Measurements from ENCODE around the gene TRIM74. TPM values are rescaled to one million over a fixed set of nuclear protein-coding genes. Genes with fewer than 3 reads are reported as not detected.
A peak's percentile ranks its signal among the peaks of the same experiment; 100 is the strongest.
"Not testable (repeated sequence)": the region's sequence is repeated elsewhere in the genome, so short reads cannot be mapped to it uniquely, and the experiment has no call there.

The TRIM74 gene
- total RNA-seq, 1 experiment from 2014 or later = not detected

DNA sequence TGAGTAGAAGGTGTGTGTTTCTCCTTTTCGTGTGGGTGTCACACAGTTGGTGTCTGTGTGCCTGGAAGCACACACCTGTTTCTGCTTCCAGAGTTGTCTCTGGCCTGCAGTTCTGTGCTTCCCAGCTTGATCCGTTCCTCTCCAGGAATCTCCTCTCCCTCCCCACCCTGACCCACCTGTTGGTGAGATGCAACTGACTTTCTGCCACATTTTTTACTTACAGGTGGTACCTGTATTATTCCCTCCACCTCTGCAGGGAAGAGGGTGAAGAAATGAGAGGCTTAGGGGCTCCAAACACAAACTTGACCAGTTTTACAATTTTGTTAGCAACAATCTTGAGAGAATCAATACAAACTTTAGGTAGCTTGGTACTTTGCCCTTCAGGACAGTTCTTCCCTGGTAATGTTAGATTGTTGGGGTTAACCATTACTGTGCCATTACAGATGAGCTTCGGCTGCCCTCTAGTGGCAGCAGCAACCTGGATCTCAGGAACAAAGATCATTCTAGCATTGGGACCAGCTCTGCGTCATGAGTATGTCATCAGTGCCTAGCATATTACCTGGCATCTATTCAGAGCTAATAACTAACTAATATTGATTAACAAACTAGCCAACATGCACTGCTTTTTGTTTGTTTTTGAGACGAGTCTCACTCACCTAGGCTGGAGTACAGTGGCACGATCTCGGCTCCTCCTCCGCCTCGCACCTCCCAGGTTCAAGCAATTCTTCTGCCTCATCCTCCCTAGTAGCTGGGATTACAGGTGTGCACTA lies 54.3 kb downstream of the TRIM74 start:
- H3F3A ChIP-seq (ENCODE audit: low read length, unreplicated experiment); H3K4me3 ChIP-seq (ENCODE audit: low read length); H2AFZ ChIP-seq (ENCODE audit: low read length); H3K9me2 ChIP-seq (replicated peaks; ENCODE audit: low read length); H4K20me1 ChIP-seq (ENCODE audit: low read length); H3K27ac ChIP-seq (ENCODE audit: low read length); BruUV-seq (replicated peaks); H3K9me3 ChIP-seq (ENCODE audit: low read length); H3K27me3 ChIP-seq (ENCODE audit: low read length); H3K9ac ChIP-seq (ENCODE audit: low read length); intact Hi-C loops (cut with micrococcal nuclease); H3K36me3 ChIP-seq (ENCODE audit: low read depth, low read length); H3K4me2 ChIP-seq (ENCODE audit: low read length); H3K4me1 ChIP-seq (ENCODE audit: insufficient read depth, low read length): not testable (repeated sequence)
- CTCF ChIA-PET = interaction anchor here (0.6 to 1.6 kb wide), 4 partner anchors 68 to 127 kb away, joined by 4 to 6 read pairs (median 6); partner anchors contain the start of gene TYW1B
- POLR2A ChIA-PET (ENCODE audit: unreplicated experiment) = interaction anchor here (0.9 kb wide), 1 partner anchor 86 kb away, joined by 4 read pairs; no protein-coding TSS in a partner anchor
- peaks cover 21% of the 10 kb centered on the region for H3K79me2 ChIP-seq (ENCODE audit: low read length)
- TF ChIP-seq, protein P1, sequence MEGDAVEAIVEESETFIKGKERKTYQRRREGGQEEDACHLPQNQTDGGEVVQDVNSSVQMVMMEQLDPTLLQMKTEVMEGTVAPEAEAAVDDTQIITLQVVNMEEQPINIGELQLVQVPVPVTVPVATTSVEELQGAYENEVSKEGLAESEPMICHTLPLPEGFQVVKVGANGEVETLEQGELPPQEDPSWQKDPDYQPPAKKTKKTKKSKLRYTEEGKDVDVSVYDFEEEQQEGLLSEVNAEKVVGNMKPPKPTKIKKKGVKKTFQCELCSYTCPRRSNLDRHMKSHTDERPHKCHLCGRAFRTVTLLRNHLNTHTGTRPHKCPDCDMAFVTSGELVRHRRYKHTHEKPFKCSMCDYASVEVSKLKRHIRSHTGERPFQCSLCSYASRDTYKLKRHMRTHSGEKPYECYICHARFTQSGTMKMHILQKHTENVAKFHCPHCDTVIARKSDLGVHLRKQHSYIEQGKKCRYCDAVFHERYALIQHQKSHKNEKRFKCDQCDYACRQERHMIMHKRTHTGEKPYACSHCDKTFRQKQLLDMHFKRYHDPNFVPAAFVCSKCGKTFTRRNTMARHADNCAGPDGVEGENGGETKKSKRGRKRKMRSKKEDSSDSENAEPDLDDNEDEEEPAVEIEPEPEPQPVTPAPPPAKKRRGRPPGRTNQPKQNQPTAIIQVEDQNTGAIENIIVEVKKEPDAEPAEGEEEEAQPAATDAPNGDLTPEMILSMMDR (conservative IDR thresholded peaks at IDR 0.05; ENCODE audit: low read depth, low read length) = peak; percentile 76
- ATAC-seq (peak; percentile 93), DNase-seq (peak; percentile 75)

DNA sequence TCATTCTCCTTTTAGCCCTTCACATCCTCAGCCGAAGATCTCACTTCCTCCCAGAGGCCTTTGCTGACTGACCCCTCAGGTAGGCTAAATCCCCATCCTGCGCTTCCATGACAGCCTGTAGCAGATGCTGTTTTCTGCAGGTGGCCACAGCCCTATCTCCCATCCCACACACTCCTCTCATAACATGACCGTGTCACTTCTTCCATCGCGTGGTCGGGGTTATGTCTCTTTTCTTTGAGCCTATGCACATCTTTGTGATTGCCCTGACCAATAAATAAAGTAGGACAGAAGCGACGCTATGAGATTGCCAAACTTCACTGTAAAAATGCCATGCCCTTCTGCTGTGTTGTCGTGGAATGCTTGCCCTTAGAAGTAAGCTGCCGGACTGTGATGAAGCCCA lies 55.5 kb downstream of the TRIM74 start:
- H3K79me2 ChIP-seq (ENCODE audit: low read length) = peaks cover 16% of the 10 kb centered on the region
- H3K9ac ChIP-seq (ENCODE audit: low read length) = not testable (repeated sequence)

DNA sequence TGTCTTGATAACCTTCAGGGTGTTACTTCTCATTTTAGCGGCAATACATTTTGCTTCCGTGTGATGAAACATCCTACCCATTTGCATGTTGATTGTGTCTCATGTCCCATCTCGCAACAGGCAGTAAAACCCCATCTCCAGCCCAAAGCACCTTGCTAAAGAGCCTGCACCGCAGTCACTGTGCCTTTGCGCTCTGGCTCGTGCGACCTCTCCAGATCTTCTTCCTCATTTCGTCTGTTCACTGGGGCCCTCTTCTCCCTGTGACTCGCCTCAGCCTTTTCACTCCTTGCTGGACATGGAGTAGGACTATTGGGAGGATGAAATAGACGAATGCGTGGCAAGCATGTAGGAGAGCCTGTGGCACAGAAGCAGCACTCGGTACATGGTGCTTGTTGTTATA lies 57.9 kb downstream of the TRIM74 start:
- H3F3A ChIP-seq (ENCODE audit: low read length, unreplicated experiment); DNase-seq; H3K27ac ChIP-seq (ENCODE audit: low read length); H3K9me2 ChIP-seq (replicated peaks; ENCODE audit: low read length); ATAC-seq; CTCF ChIA-PET; H2AFZ ChIP-seq (ENCODE audit: low read length); H3K9ac ChIP-seq (ENCODE audit: low read length); POLR2A ChIA-PET (ENCODE audit: unreplicated experiment); H3K4me1 ChIP-seq (ENCODE audit: insufficient read depth, low read length); H3K36me3 ChIP-seq (ENCODE audit: low read depth, low read length); H3K9me3 ChIP-seq (ENCODE audit: low read length); BruUV-seq (replicated peaks); H3K4me2 ChIP-seq (ENCODE audit: low read length); intact Hi-C loops (cut with micrococcal nuclease); H3K27me3 ChIP-seq (ENCODE audit: low read length); H3K4me3 ChIP-seq (ENCODE audit: low read length); H4K20me1 ChIP-seq (ENCODE audit: low read length): not testable (repeated sequence)
- peaks cover 12% of the 10 kb centered on the region; the same call in 1 of the 2 replicates for H3K79me2 ChIP-seq (ENCODE audit: low read length)

More for the DNA sequence above, 55.5 kb downstream of the TRIM74 start:
- H4K20me1 ChIP-seq (ENCODE audit: low read length); ATAC-seq; H3K4me3 ChIP-seq (ENCODE audit: low read length); H3K36me3 ChIP-seq (ENCODE audit: low read depth, low read length); H3K4me2 ChIP-seq (ENCODE audit: low read length); POLR2A ChIA-PET (ENCODE audit: unreplicated experiment); H2AFZ ChIP-seq (ENCODE audit: low read length); DNase-seq; BruUV-seq (replicated peaks); intact Hi-C loops (cut with micrococcal nuclease); H3K27ac ChIP-seq (ENCODE audit: low read length); H3F3A ChIP-seq (ENCODE audit: low read length, unreplicated experiment); CTCF ChIA-PET; H3K9me3 ChIP-seq (ENCODE audit: low read length); H3K4me1 ChIP-seq (ENCODE audit: insufficient read depth, low read length); H3K27me3 ChIP-seq (ENCODE audit: low read length); H3K9me2 ChIP-seq (replicated peaks; ENCODE audit: low read length): not testable (repeated sequence)

Other genes starting within 250 kb of the TRIM74 start
- 3.7 and 3.9 TPM in 2 replicates for gene TYW1B, start 141.3 kb downstream of the TRIM74 start, total RNA-seq (2014; rRNA removed)
- 13.1 and 21.8 TPM in 2 replicates for gene POM121, start 44.4 kb downstream of the TRIM74 start, total RNA-seq (2014; rRNA removed)
- not detected in 2 replicates for gene SPDYE8, start 60.3 kb upstream of the TRIM74 start, total RNA-seq (2014; rRNA removed)
- gene SPDYE11, start 88.4 kb upstream of the TRIM74 start, total RNA-seq (2014; rRNA removed) = not detected in 2 replicates
- not detected in 2 replicates for gene SPDYE9, start 116.6 kb upstream of the TRIM74 start, total RNA-seq (2014; rRNA removed)